Ascending aorta (tissue), 2 donors: ENCODE data around the gene TSPEAR. TPM values are rescaled to one million over a fixed set of nuclear protein-coding genes. Genes with fewer than 3 reads are reported as not detected.

ENCODE experiments used
- DNase-seq, 2 donors: peaks; one replicate each; pipeline ENCODE4 v3.0.0-alpha.2; 2019; ENCODE audit warnings: low spot score in 2 of 2
- H3K27ac ChIP-seq, 2 donors: fragments of 200-600 bp; sonication (generic); one replicate each; pipeline ENCODE4 v1.5.1; 2016 to 2017; ENCODE audit warnings: mild to moderate bottlenecking in 1 of 2
- H3K27me3 ChIP-seq: fragments of 200-600 bp; sonication (generic); one replicate; pipeline ENCODE4 v1.5.1; 2017
- H3K36me3 ChIP-seq, 2 donors: fragments of 200-600 bp; sonication (generic); one replicate each; pipeline ENCODE4 v1.5.1; 2016
- H3K4me1 ChIP-seq, 2 donors: fragments of 200-600 bp; sonication (generic); one replicate each; pipeline ENCODE4 v1.5.1; 2016 to 2017; ENCODE audit warnings: mild to moderate bottlenecking in 1 of 2
- H3K4me3 ChIP-seq, 2 donors: fragments of 200-600 bp; sonication (generic); one replicate each; pipeline ENCODE4 v1.5.1; 2016 to 2017; ENCODE audit warnings: mild to moderate bottlenecking in 1 of 2
- H3K9me3 ChIP-seq, 2 donors: fragments of 200-600 bp; sonication (generic); one replicate each; pipeline ENCODE4 v1.5.1; 2016
- CTCF ChIP-seq, 3 experiments: fragments of 200-600 bp in 2 of 3; fragments of 450-650 bp in 1 of 3; sonication (generic) in 2 of 3; IDR thresholded peaks; one replicate each; pipeline ENCODE4 v1.5.1; 2016 to 2019; ENCODE audit warnings: antibody characterized with exemption in 3 of 3, mild to moderate bottlenecking in 1 of 3, moderate library complexity in 1 of 3
- intact Hi-C: fragments of 100-400 bp; cut with DNase I; formaldehyde crosslinking; loops from one replicate; pipeline ENCODE4 v1.15.1; 2023
- total RNA-seq: library from RNA; depleted of rRNA; stranded (reverse); fragments of >200 nt; gene quantifications from one replicate; pipeline ENCODE4 v1.1.0, GENCODE V29; 2016

TSPEAR gene
- total RNA-seq, 1 donor from 2014 or later: not detected

GRCh38 chr21:44734026-44734745 is 22.8 kb upstream of the TSPEAR start:
- DNase-seq: no peak
- TF ChIP-seq CTCF (IDR thresholded peaks at IDR 0.05): no peak
- H3K27ac ChIP-seq: no peak overlapping the region
- H3K9me3 ChIP-seq: peaks cover 7 to 14% of the 10 kb centered on the region in 2 donors
- no peak overlapping the region for H3K4me3 ChIP-seq
- no peaks in the 10 kb centered on the region for H3K36me3 ChIP-seq
- no peaks in the 10 kb centered on the region for H3K27me3 ChIP-seq
- intact Hi-C loops: no loop called here
- H3K4me1 ChIP-seq: no peaks in the 10 kb centered on the region

GRCh38 chr21:44732956-44733355 is 21.6 kb upstream of the TSPEAR start:
- intact Hi-C loops: no loop called here
- no peak for DNase-seq
- no peak overlapping the region for H3K27ac ChIP-seq
- H3K27me3 ChIP-seq: no peaks in the 10 kb centered on the region
- H3K4me3 ChIP-seq: no peak overlapping the region
- peaks cover 0 to 9% of the 10 kb centered on the region in 2 donors for H3K9me3 ChIP-seq
- no peak for TF ChIP-seq CTCF (IDR thresholded peaks at IDR 0.05)
- no peaks in the 10 kb centered on the region for H3K4me1 ChIP-seq
- no peaks in the 10 kb centered on the region for H3K36me3 ChIP-seq

- Histone ChIP-seq H3K27ac (no peak overlapping the region), H3K4me1 (no peaks in the 10 kb centered on the region), H3K27me3 (no peaks in the 10 kb centered on the region), H3K9me3 (peaks cover 0 to 2% of the 10 kb centered on the region in 2 donors), H3K4me3 (no peak overlapping the region), H3K36me3 (no peaks in the 10 kb centered on the region)
- intact Hi-C loops: no loop called here
- DNase-seq: peak in 1 of 2 donors; percentile 31
- TF ChIP-seq CTCF (IDR thresholded peaks at IDR 0.05): no peak
Observed at GRCh38 chr21:44732263-44732662, 20.9 kb upstream of the TSPEAR start.

- peak in 1 of 2 donors; percentile 31 for DNase-seq
- Histone ChIP-seq H3K4me3 (no peak overlapping the region), H3K4me1 (no peaks in the 10 kb centered on the region), H3K36me3 (no peaks in the 10 kb centered on the region), H3K27ac (no peak overlapping the region), H3K9me3 (no peaks in the 10 kb centered on the region), H3K27me3 (no peaks in the 10 kb centered on the region)
- intact Hi-C loops: no loop called here
- no peak for TF ChIP-seq CTCF (IDR thresholded peaks at IDR 0.05)
Observed at GRCh38 chr21:44730951-44731579, 19.7 kb upstream of the TSPEAR start.

- peak in 1 of 2 donors; percentile 33 for DNase-seq
- Histone ChIP-seq H3K9me3 (no peaks in the 10 kb centered on the region), H3K27me3 (no peaks in the 10 kb centered on the region), H3K4me3 (no peak overlapping the region), H3K27ac (no peak overlapping the region), H3K4me1 (no peaks in the 10 kb centered on the region), H3K36me3 (no peaks in the 10 kb centered on the region)
- no peak for TF ChIP-seq CTCF (IDR thresholded peaks at IDR 0.05)
- intact Hi-C loops: no loop called here
Observed at GRCh38 chr21:44730028-44730395, 18.6 kb upstream of the TSPEAR start.
